ENCODE measurements around the gene CAMK1D. TPM values are rescaled to one million over a fixed set of nuclear protein-coding genes. Genes with fewer than 3 reads are reported as not detected.
A peak's percentile ranks its signal among the peaks of the same experiment; 100 is the strongest.

Gene CAMK1D
- total RNA-seq, 1 donor from 2014 or later = 12.8 TPM

- DNase-seq (ENCODE audit: extremely low spot score in 2 of 2) = no peak
- no peak overlapping the region for H3K27ac ChIP-seq
- intact Hi-C loops (cut with DNase I) = no loop called here
- H3K9me3 ChIP-seq = no peaks in the 10 kb centered on the region
- H3K4me3 ChIP-seq = no peak overlapping the region
- peaks cover 21% of the 10 kb centered on the region for H3K4me1 ChIP-seq
- H3K36me3 ChIP-seq = no peaks in the 10 kb centered on the region
- H3K27me3 ChIP-seq = no peaks in the 10 kb centered on the region
- TF ChIP-seq POLR2AphosphoS5 (IDR thresholded peaks at IDR 0.05; ENCODE audit: insufficient read depth in 1 of 2, low read depth in 1 of 2) (no peak), POLR2A (IDR thresholded peaks at IDR 0.05) (no peak)
- TF ChIP-seq, protein P1, sequence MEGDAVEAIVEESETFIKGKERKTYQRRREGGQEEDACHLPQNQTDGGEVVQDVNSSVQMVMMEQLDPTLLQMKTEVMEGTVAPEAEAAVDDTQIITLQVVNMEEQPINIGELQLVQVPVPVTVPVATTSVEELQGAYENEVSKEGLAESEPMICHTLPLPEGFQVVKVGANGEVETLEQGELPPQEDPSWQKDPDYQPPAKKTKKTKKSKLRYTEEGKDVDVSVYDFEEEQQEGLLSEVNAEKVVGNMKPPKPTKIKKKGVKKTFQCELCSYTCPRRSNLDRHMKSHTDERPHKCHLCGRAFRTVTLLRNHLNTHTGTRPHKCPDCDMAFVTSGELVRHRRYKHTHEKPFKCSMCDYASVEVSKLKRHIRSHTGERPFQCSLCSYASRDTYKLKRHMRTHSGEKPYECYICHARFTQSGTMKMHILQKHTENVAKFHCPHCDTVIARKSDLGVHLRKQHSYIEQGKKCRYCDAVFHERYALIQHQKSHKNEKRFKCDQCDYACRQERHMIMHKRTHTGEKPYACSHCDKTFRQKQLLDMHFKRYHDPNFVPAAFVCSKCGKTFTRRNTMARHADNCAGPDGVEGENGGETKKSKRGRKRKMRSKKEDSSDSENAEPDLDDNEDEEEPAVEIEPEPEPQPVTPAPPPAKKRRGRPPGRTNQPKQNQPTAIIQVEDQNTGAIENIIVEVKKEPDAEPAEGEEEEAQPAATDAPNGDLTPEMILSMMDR (IDR thresholded peaks at IDR 0.05) = no peak
Measured at GRCh38 chr10:12833451-12833850, 484.1 kb downstream of the CAMK1D start.

DNA sequence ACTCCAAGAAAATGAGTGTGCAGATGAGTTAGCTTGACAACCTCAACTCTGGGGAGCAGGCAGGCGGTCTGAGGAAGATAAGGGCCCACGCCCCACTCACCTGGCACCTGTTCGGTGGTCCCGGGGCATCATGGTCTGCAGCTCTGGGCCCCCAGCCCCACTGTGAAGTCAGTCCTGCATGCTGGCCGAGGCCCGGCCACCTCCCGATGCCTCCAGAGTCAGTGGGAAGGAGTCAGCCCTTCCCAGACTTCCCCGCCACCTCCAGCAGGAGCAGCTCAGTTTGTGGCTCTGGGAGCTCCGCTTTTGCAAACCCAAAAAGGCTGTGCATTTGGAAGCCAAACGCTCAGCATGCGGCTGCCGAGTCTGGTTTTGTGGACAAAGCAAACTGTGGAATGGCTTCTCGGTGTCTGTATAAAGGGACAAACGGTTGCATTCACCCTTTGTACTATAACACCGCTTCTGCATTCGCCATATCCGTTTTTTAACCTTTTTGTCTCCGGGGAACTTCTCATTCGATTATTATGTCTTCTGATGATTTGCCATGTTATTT, 484.8 kb downstream of the CAMK1D start:
- no peak for TF ChIP-seq POLR2AphosphoS5 (IDR thresholded peaks at IDR 0.05; ENCODE audit: insufficient read depth in 1 of 2, low read depth in 1 of 2)
- TF ChIP-seq POLR2A (IDR thresholded peaks at IDR 0.05) = no peak
- H3K27ac ChIP-seq = no peak overlapping the region
- peaks cover 21% of the 10 kb centered on the region for H3K4me1 ChIP-seq
- H3K36me3 ChIP-seq = no peaks in the 10 kb centered on the region
- intact Hi-C loops (cut with DNase I) = no loop called here
- no peak overlapping the region for H3K4me3 ChIP-seq
- DNase-seq (ENCODE audit: extremely low spot score in 2 of 2) = no peak
- H3K27me3 ChIP-seq = no peaks in the 10 kb centered on the region
- H3K9me3 ChIP-seq = no peaks in the 10 kb centered on the region

- Histone ChIP-seq H3K9me3 (no peaks in the 10 kb centered on the region), H3K36me3 (no peaks in the 10 kb centered on the region), H3K4me3 (no peak overlapping the region), H3K27me3 (no peaks in the 10 kb centered on the region), H3K27ac (no peak overlapping the region), H3K4me1 (peaks cover 24% of the 10 kb centered on the region)
- no peak for DNase-seq (ENCODE audit: extremely low spot score in 2 of 2)
- TF ChIP-seq POLR2A (IDR thresholded peaks at IDR 0.05) = no peak
- TF ChIP-seq, protein P1 (IDR thresholded peaks at IDR 0.05) = no peak
- no peak for TF ChIP-seq POLR2AphosphoS5 (IDR thresholded peaks at IDR 0.05; ENCODE audit: insufficient read depth in 1 of 2, low read depth in 1 of 2)
- intact Hi-C loops (cut with DNase I) = no loop called here
Measured at GRCh38 chr10:12834721-12835120, 485.4 kb downstream of the CAMK1D start.

DNA sequence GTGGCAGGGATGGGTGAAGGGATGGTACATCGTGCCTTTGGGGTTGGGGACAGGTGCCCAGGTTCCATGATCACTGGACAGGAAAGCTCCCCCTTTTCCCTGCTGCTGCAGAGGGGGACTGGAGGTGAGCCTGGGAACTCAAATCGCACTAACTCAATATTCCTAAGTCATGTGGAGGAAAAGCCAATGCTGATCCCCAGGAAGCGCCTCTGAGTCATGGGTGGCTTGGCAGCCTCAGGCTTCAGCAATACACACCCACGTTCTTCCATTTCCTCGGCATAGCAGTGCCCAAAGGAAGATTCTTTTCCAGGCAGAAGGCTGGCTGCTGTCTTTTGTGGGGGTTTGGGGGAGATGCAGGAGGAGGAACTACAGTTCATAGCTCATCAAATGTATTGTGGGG, 486.4 kb downstream of the CAMK1D start:
- no peak overlapping the region for H3K27ac ChIP-seq

DNA sequence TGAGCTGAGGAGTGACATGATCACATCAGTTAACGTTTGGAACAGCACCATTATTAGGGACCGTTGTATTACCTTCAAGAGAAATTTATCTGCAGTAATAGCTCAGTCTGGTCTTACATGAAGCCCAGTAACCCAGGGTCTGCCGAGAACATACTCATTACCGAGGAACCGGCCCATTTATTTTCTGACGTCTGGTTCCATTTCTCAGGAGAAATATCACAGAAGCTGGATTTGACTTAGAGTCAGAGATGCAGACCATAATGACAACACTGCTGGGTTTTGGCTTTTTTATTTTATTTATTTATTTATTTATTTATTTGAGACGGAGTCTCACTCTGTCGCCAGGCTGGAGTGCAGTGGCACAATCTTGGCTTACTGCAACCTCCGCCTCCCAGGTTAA, 489.0 kb downstream of the CAMK1D start:
- Histone ChIP-seq H3K27ac (no peak overlapping the region), H3K27me3 (no peaks in the 10 kb centered on the region), H3K36me3 (no peaks in the 10 kb centered on the region), H3K4me1 (peaks cover 22% of the 10 kb centered on the region), H3K9me3 (no peaks in the 10 kb centered on the region), H3K4me3 (no peak overlapping the region)
- intact Hi-C loops (cut with DNase I) = no loop called here
- no peak for DNase-seq (ENCODE audit: extremely low spot score in 2 of 2)
- TF ChIP-seq, protein P1 (IDR thresholded peaks at IDR 0.05) = no peak
- no peak for TF ChIP-seq POLR2A (IDR thresholded peaks at IDR 0.05)
- TF ChIP-seq POLR2AphosphoS5 (IDR thresholded peaks at IDR 0.05; ENCODE audit: insufficient read depth in 1 of 2, low read depth in 1 of 2) = no peak

More for the DNA sequence above, 486.4 kb downstream of the CAMK1D start:
- Histone ChIP-seq H3K4me1 (peaks cover 27% of the 10 kb centered on the region), H3K4me3 (no peak overlapping the region), H3K27me3 (no peaks in the 10 kb centered on the region), H3K9me3 (no peaks in the 10 kb centered on the region), H3K36me3 (no peaks in the 10 kb centered on the region)
- intact Hi-C loops (cut with DNase I) = no loop called here
- TF ChIP-seq POLR2AphosphoS5 (IDR thresholded peaks at IDR 0.05; ENCODE audit: insufficient read depth in 1 of 2, low read depth in 1 of 2) (peak in 1 of 2 donors; percentile 31), POLR2A (IDR thresholded peaks at IDR 0.05) (no peak)
- DNase-seq (ENCODE audit: extremely low spot score in 2 of 2) = no peak
